ENCODE results near the gene ANTXR1.

- TF ChIP-seq EZH2 (IDR thresholded peaks at IDR 0.05; ENCODE audit: borderline replicate concordance) (no peak), EZH2phosphoT487 (IDR thresholded peaks at IDR 0.05; ENCODE audit: low read depth, severe bottlenecking, unreplicated experiment) (no peak)
- TF ChIP-seq, protein P1, sequence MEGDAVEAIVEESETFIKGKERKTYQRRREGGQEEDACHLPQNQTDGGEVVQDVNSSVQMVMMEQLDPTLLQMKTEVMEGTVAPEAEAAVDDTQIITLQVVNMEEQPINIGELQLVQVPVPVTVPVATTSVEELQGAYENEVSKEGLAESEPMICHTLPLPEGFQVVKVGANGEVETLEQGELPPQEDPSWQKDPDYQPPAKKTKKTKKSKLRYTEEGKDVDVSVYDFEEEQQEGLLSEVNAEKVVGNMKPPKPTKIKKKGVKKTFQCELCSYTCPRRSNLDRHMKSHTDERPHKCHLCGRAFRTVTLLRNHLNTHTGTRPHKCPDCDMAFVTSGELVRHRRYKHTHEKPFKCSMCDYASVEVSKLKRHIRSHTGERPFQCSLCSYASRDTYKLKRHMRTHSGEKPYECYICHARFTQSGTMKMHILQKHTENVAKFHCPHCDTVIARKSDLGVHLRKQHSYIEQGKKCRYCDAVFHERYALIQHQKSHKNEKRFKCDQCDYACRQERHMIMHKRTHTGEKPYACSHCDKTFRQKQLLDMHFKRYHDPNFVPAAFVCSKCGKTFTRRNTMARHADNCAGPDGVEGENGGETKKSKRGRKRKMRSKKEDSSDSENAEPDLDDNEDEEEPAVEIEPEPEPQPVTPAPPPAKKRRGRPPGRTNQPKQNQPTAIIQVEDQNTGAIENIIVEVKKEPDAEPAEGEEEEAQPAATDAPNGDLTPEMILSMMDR (IDR thresholded peaks at IDR 0.05; ENCODE audit: poor library complexity), result no peak
These were observed 73.5 kb downstream of the ANTXR1 start for GRCh38 chr2:69086466-69086865.

Measured in hepatocyte (in vitro differentiated cells).